B cell (primary cell): ENCODE results near the gene ZMAT2. TPM values are rescaled to one million over a fixed set of nuclear protein-coding genes. Genes with fewer than 3 reads are reported as not detected.

Experiments
- ATAC-seq: fragments of 200-7000 bp; cut with Tn5 transposase; one replicate; pipeline ENCODE4 v1.10.0; 2021; ENCODE audit warnings: low read depth, mild to moderate bottlenecking, moderate number of reproducible peaks, moderate library complexity
- CTCF ChIA-PET: fragments of 350-600 bp; sonication (Branson Sonifier 250); formaldehyde crosslinking; loops from one replicate; lab custom pipeline; 2021; ENCODE audit warnings: antibody characterized with exemption, inconsistent platforms; lab: Charles Lee
- POLR2A ChIA-PET: fragments of 350-600 bp; sonication (Branson Sonifier 250); formaldehyde crosslinking; loops from one replicate; lab custom pipeline; 2021; ENCODE audit warnings: antibody characterized with exemption; lab: Charles Lee
- DNase-seq: peaks from one replicate; pipeline ENCODE4 v3.0.0; 2013
- H2AFZ ChIP-seq: 2 replicates; pipeline ENCODE4 v1.6.1; 2012; ENCODE audit warnings: mild to moderate bottlenecking, low read depth, low read length; ENCODE audit not compliant: insufficient read depth, poor library complexity, severe bottlenecking
- H3K27ac ChIP-seq, 2 donors: 1 replicate in 1 of 2; 2 replicates in 1 of 2; pipeline ENCODE4 v1.5.1; 2012 to 2013; ENCODE audit warnings: low read length in 2 of 2, mild to moderate bottlenecking in 2 of 2, moderate library complexity in 1 of 2
- H3K27me3 ChIP-seq, 4 experiments: fragments of 200-600 bp in 1 of 4; sonication (generic) in 1 of 4; replicated peaks in 1 of 4; 1 replicate in 2 of 4; 2 replicates in 2 of 4; pipeline versions ENCODE4 v1.6.1 to v1.7.0; 2013 to 2016; ENCODE audit warnings: low read length in 3 of 4, mild to moderate bottlenecking in 2 of 4, mixed read lengths in 1 of 4, moderate library complexity in 1 of 4; ENCODE audit not compliant: insufficient read depth in 4 of 4, control insufficient read depth in 3 of 4; ENCODE audit errors: control extremely low read depth in 1 of 4
- H3K36me3 ChIP-seq, 2 experiments: replicated peaks in 1 of 2; 1 replicate in 1 of 2; 2 replicates in 1 of 2; pipeline versions ENCODE4 v1.6.1 to v1.7.1; 2013; ENCODE audit warnings: low read length in 1 of 2; ENCODE audit not compliant: insufficient read depth in 2 of 2, control insufficient read depth in 1 of 2; ENCODE audit errors: control extremely low read depth in 1 of 2, extremely low read depth in 1 of 2
- H3K4me1 ChIP-seq, 2 donors: fragments of 200-600 bp in 1 of 2; sonication (generic) in 1 of 2; 1 replicate in 1 of 2; 2 replicates in 1 of 2; pipeline versions ENCODE4 v1.5.1 to v1.6.1; 2013 to 2017; ENCODE audit warnings: low read length in 2 of 2; ENCODE audit not compliant: control insufficient read depth in 2 of 2, insufficient read depth in 2 of 2
- H3K4me2 ChIP-seq: replicated peaks from 2 replicates; pipeline ENCODE3; 2012; ENCODE audit warnings: mild to moderate bottlenecking, low read depth, low read length; ENCODE audit not compliant: poor library complexity, severe bottlenecking
- H3K4me3 ChIP-seq, 5 experiments: fragments of 200-600 bp in 1 of 5; sonication (generic) in 1 of 5; 1 replicate in 3 of 5; 2 replicates in 2 of 5; pipeline versions ENCODE4 v1.5.1 to v1.7.0; 2011 to 2016; ENCODE audit warnings: low read length in 4 of 5, mild to moderate bottlenecking in 4 of 5, low read depth in 2 of 5, control low read depth in 1 of 5, moderate library complexity in 1 of 5; ENCODE audit not compliant: insufficient read depth in 1 of 5; ENCODE audit errors: control extremely low read depth in 1 of 5, extremely low read depth in 1 of 5
- H3K79me2 ChIP-seq: fragments of 200-600 bp; sonication (generic); one replicate; pipeline ENCODE4 v1.6.0; 2016; ENCODE audit warnings: low read length; ENCODE audit not compliant: control insufficient read depth, insufficient read depth
- H3K9ac ChIP-seq: fragments of 200-600 bp; sonication (generic); 2 replicates; pipeline ENCODE4 v1.6.1; 2017; ENCODE audit warnings: mild to moderate bottlenecking, low read length, moderate library complexity
- H3K9me3 ChIP-seq, 3 donors: one replicate each; pipeline versions ENCODE4 v1.6.1 to v1.7.1; 2013; ENCODE audit warnings: low read length in 2 of 3; ENCODE audit not compliant: control insufficient read depth in 2 of 3, insufficient read depth in 1 of 3; ENCODE audit errors: control extremely low read depth in 1 of 3
- H4K20me1 ChIP-seq: 2 replicates; pipeline ENCODE4 v1.6.0; 2012; ENCODE audit warnings: mild to moderate bottlenecking, low read length; ENCODE audit not compliant: insufficient read depth, control insufficient read depth, poor library complexity, severe bottlenecking
- H3K27ac Mint-ChIP-seq: one replicate; pipeline ENCODE4 v1.8.0; 2021; ENCODE audit warnings: mixed read lengths
- H3K27me3 Mint-ChIP-seq: one replicate; pipeline ENCODE4 v1.8.0; 2021; ENCODE audit warnings: mixed read lengths
- H3K4me1 Mint-ChIP-seq: one replicate; pipeline ENCODE4 v1.8.0; 2021; ENCODE audit warnings: mixed read lengths
- H3K4me3 Mint-ChIP-seq: one replicate; pipeline ENCODE4 v1.8.0; 2021; ENCODE audit warnings: mixed read lengths
- H3K9me3 Mint-ChIP-seq: one replicate; pipeline ENCODE4 v1.8.0; 2022; ENCODE audit warnings: mixed read lengths; ENCODE audit not compliant: insufficient read depth
- CTCF ChIP-seq: fragments of 200-600 bp; IDR thresholded peaks from one replicate; pipeline ENCODE4 v1.8.0; 2022; ENCODE audit warnings: antibody characterized with exemption, mild to moderate bottlenecking
- EZH2 ChIP-seq: IDR thresholded peaks from 2 replicates; pipeline ENCODE4 v1.6.1; 2012; ENCODE audit warnings: borderline replicate concordance, low read depth, mild to moderate bottlenecking, moderate library complexity, low read length; ENCODE audit not compliant: insufficient read depth, poor library complexity, severe bottlenecking
- WGBS: methylation state at CpG from one replicate; pipeline ENCODE4 v1.1.5; 2013; ENCODE audit warnings: missing lambda C conversion rate; ENCODE audit not compliant: insufficient coverage; 5-methylcytosine and 5-hydroxymethylcytosine counted together
- intact Hi-C: fragments of 100-400 bp; cut with micrococcal nuclease; formaldehyde crosslinking; loops from one replicate; pipeline ENCODE4 v1.10.0; 2022
- polyA plus RNA-seq: library from polyadenylated mRNA; depleted of rRNA; stranded (reverse); fragments of >200 nt; gene quantifications from 2 replicates; pipeline ENCODE4 v1.2.3, GENCODE V29; 2012
- total RNA-seq, 2 donors: library from RNA; stranded (reverse); fragments of 120-200 nt in 1 of 2; gene quantifications; 1 replicate in 1 of 2; 2 replicates in 1 of 2; pipeline versions ENCODE4 v1.2.3 to v1.2.4, GENCODE V29; 2013 to 2022

The ZMAT2 gene
- total and polyA plus RNA-seq, 2 donors (not counting 1 experiment from before 2014, with no cell fraction given), result 11.2 to 55.8 TPM

- Histone ChIP-seq H3K27me3 (no peaks in the 10 kb centered on the region), H3K4me1 (no peaks in the 10 kb centered on the region), H3K9me3 (peaks cover 0 to 7% (median 0%) of the 10 kb centered on the region in 3 donors), H4K20me1 (no peaks in the 10 kb centered on the region), H3K79me2 (peaks cover 15% of the 10 kb centered on the region), H3K36me3 (peaks cover 0 to 73% of the 10 kb centered on the region in 2 experiments), H3K9ac (no peak within 1 kb of the TSS), H3K4me3 (no peak within 1 kb of the TSS), H3K4me2 (no peak within 1 kb of the TSS), H3K27ac (no peak within 1 kb of the TSS), H2AFZ (no peak within 1 kb of the TSS)
- no peak for TF ChIP-seq EZH2
- Mint-ChIP-seq H3K27ac (no peak within 1 kb of the TSS), H3K4me3 (no peak within 1 kb of the TSS), H3K4me1 (no peaks in the 10 kb centered on the region), H3K27me3 (no peaks in the 10 kb centered on the region), H3K9me3 (no peaks in the 10 kb centered on the region)
- DNase-seq (no peak), ATAC-seq (no peak)
- ChIA-PET CTCF (no interaction called here), POLR2A (interaction anchor here (0.9 kb wide), 1 partner anchor 9 kb away, joined by 3 read pairs; the partner anchor contains the start of gene WDR55)
- 96% methylated on average over 31 of the region's 45 CpGs for WGBS
- intact Hi-C loops, result no loop called here
Observed at GRCh38 chr5:140673187-140673976, 26.9 kb upstream of the ZMAT2 start, which contains the start of gene DND1. Gene DND1, minus strand, starts transcription at chr5:140673576. Its CDS starts 34 bp downstream, at chr5:140673542.

- Histone ChIP-seq H3K27ac (no peak overlapping the region), H4K20me1 (no peaks in the 10 kb centered on the region), H3K9me3 (peaks cover 0 to 7% (median 0%) of the 10 kb centered on the region in 3 donors), H3K9ac (no peak overlapping the region), H3K27me3 (no peaks in the 10 kb centered on the region), H2AFZ (no peak overlapping the region), H3K4me1 (no peaks in the 10 kb centered on the region), H3K79me2 (peaks cover 9% of the 10 kb centered on the region), H3K4me2 (no peak overlapping the region), H3K4me3 (no peak overlapping the region), H3K36me3 (peaks cover 0 to 67% of the 10 kb centered on the region in 2 experiments)
- intact Hi-C loops, result no loop called here
- DNase-seq (no peak), ATAC-seq (no peak)
- Mint-ChIP-seq H3K27me3 (no peaks in the 10 kb centered on the region), H3K9me3 (no peaks in the 10 kb centered on the region), H3K4me3 (no peak overlapping the region), H3K4me1 (no peaks in the 10 kb centered on the region), H3K27ac (no peak overlapping the region)
- TF ChIP-seq EZH2 (no peak), CTCF (no peak)
- CTCF ChIA-PET, result no interaction called here
- POLR2A ChIA-PET, result no interaction called here
- WGBS, result no CpG with 5 or more reads among the region's 2 CpGs
Observed at GRCh38 chr5:140674211-140674610, 26.0 kb upstream of the ZMAT2 start.
